Measurements from ENCODE around the gene SPATA2. TPM values are rescaled to one million over a fixed set of nuclear protein-coding genes. Genes with fewer than 3 reads are reported as not detected.

The SPATA2 gene
- total RNA-seq, 1 experiment from 2014 or later = 8.3 TPM

- no TSS peak for BruUV-seq (replicated peaks)
- POLR2A ChIA-PET = interaction anchor here (0.6 kb wide), 1 partner anchor 18 kb away, joined by 4 read pairs; no protein-coding TSS in a partner anchor
Observed at GRCh38 chr20:49914310-49915117, 815 bp downstream of the SPATA2 start.

More at GRCh38 chr20:49914310-49915117, 815 bp downstream of the SPATA2 start:
- Histone ChIP-seq H3K9me3 (ENCODE audit: control insufficient read depth, insufficient read depth, low read depth, low read length) (no peaks in the 10 kb centered on the region), H3K27me3 (ENCODE audit: control insufficient read depth, insufficient read depth, low read length) (no peaks in the 10 kb centered on the region), H3K4me3 (ENCODE audit: low read depth in 2 of 2, low read length in 2 of 2) (peak overlapping the region; percentile 76 to 89), H3K4me1 (ENCODE audit: control insufficient read depth, insufficient read depth, low read length) (peaks cover 15% of the 10 kb centered on the region), H3K36me3 (ENCODE audit: control insufficient read depth, insufficient read depth, low read length) (peaks cover 3% of the 10 kb centered on the region; the same call in 1 of the 2 replicates), H3K27ac (ENCODE audit: low read length) (peak overlapping the region; percentile 95)
- ATAC-seq = peak; percentile 2; the same call in 1 of the 2 replicates
- TF ChIP-seq POLR2AphosphoS5 (IDR thresholded peaks at IDR 0.05; ENCODE audit: low read depth, low read length) (no peak), TCF7L2 (IDR thresholded peaks at IDR 0.05; ENCODE audit: low read depth, low read length) (no peak), CTCF (IDR thresholded peaks at IDR 0.05) (no peak), SIN3A (IDR thresholded peaks at IDR 0.05; ENCODE audit: borderline replicate concordance, insufficient read depth, low read depth, low read length) (no peak), REST (IDR thresholded peaks at IDR 0.05; ENCODE audit: insufficient read depth in 1 of 2, low read depth in 2 of 2, low read length in 1 of 2) (0 out of 4 replicates have a peak, but pooled peaks of 1 of the 2 experiments have one; percentile 4)
- intact Hi-C loops (cut with micrococcal nuclease; ENCODE audit: unreplicated experiment) (no loop called here), in situ Hi-C loops (cut with HindIII; ENCODE audit: low pct_unique_long_range_greater_than_20kb, low sequenced_read_pairs) (no loop called here)
- CTCF ChIA-PET = interaction anchor here (0.6 to 0.9 kb wide), 2 partner anchors 242 to 265 kb away, joined by 3 read pairs; no protein-coding TSS in a partner anchor
- DNase-seq (ENCODE audit: low read depth, low spot score) = no peak

All from Panc1 (cell line).